Ovary (tissue), 3 donors: ENCODE measurements around the gene HLX.

Experiments
- EP300 ChIP-seq: sonication (generic); formaldehyde crosslinking; IDR thresholded peaks from one replicate; pipeline ENCODE4 v1.6.1; 2017; ENCODE audit warnings: antibody characterized with exemption
- POLR2A ChIP-seq: fragments of 450-650 bp; IDR thresholded peaks from one replicate; pipeline ENCODE4 v1.6.1; 2017; ENCODE audit warnings: antibody characterized with exemption, mild to moderate bottlenecking, moderate library complexity
- TF ChIP-seq, protein P1 (sequence below), 3 donors: fragments of 450-650 bp in 2 of 3; fragments of 200-600 bp in 1 of 3; IDR thresholded peaks; one replicate each; pipeline versions ENCODE4 v1.5.1 to v1.8.0; 2016 to 2022; ENCODE audit warnings: antibody characterized with exemption in 3 of 3, mild to moderate bottlenecking in 1 of 3
- donor health status: DM: no; HTN: no; CAD: no.

DNA sequence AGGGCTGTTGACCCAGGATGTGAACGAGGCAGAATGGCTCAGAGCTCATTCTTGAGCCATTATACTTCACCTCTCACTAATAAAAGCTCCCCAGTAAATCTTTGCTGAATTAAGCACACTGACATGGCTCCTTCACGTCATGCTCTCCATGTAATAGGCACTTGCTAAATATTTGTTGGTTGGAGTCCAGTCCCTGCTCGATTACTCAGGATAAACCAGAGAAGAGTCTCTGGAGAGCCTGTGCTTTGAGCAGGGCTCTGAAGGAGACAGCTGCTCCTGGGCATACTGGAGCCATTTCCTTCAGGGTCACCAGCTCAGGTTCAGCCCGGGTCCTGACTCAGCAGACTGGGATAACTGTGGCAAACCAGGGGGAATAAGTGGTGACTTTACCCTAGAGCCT, 46.9 kb downstream of the HLX start:
- TF ChIP-seq, protein P1, sequence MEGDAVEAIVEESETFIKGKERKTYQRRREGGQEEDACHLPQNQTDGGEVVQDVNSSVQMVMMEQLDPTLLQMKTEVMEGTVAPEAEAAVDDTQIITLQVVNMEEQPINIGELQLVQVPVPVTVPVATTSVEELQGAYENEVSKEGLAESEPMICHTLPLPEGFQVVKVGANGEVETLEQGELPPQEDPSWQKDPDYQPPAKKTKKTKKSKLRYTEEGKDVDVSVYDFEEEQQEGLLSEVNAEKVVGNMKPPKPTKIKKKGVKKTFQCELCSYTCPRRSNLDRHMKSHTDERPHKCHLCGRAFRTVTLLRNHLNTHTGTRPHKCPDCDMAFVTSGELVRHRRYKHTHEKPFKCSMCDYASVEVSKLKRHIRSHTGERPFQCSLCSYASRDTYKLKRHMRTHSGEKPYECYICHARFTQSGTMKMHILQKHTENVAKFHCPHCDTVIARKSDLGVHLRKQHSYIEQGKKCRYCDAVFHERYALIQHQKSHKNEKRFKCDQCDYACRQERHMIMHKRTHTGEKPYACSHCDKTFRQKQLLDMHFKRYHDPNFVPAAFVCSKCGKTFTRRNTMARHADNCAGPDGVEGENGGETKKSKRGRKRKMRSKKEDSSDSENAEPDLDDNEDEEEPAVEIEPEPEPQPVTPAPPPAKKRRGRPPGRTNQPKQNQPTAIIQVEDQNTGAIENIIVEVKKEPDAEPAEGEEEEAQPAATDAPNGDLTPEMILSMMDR (IDR thresholded peaks at IDR 0.05) = no peak
- TF ChIP-seq POLR2A (no peak), EP300 (no peak)
